WERI-Rb-1 (cell line): Measurements from ENCODE around the gene RBMS1.

Experiments
- DNase-seq: peaks from one replicate; pipeline ENCODE4 v3.0.0-alpha.2; 2020
- H3K27ac ChIP-seq: fragments of 250-450 bp; sonication (Bioruptor Pico); 2 replicates; pipeline ENCODE4 v1.5.1; 2020; ENCODE audit warnings: mild to moderate bottlenecking, moderate library complexity
- H3K27me3 ChIP-seq: fragments of 250-450 bp; sonication (Bioruptor Pico); 2 replicates; pipeline ENCODE4 v1.5.1; 2021; ENCODE audit warnings: mild to moderate bottlenecking, low read depth, moderate library complexity; ENCODE audit not compliant: insufficient read depth, severe bottlenecking
- H3K36me3 ChIP-seq: fragments of 250-450 bp; sonication (Bioruptor Pico); 2 replicates; pipeline ENCODE4 v1.5.1; 2020; ENCODE audit warnings: mild to moderate bottlenecking, moderate library complexity
- H3K4me3 ChIP-seq: 2 replicates; pipeline ENCODE4 v1.5.1; 2011; ENCODE audit warnings: low read depth, mild to moderate bottlenecking, control low read depth, low read length
- H3K9me3 ChIP-seq: fragments of 250-450 bp; sonication (Bioruptor Pico); 2 replicates; pipeline ENCODE4 v1.5.1; 2021; ENCODE audit warnings: mild to moderate bottlenecking, moderate library complexity; ENCODE audit not compliant: severe bottlenecking
- CTCF ChIP-seq: IDR thresholded peaks from 2 replicates; pipeline ENCODE4 v1.5.1; 2011; ENCODE audit warnings: low read depth, mild to moderate bottlenecking, control low read depth, inconsistent platforms, low read length

The RBMS1 gene

GRCh38 chr2:160336635-160337034 lies 157.0 kb downstream of the RBMS1 start:
- H3K9me3 ChIP-seq, result no peaks in the 10 kb centered on the region
- no peaks in the 10 kb centered on the region for H3K36me3 ChIP-seq
- no peak overlapping the region for H3K4me3 ChIP-seq
- H3K27me3 ChIP-seq, result no peaks in the 10 kb centered on the region
- no peak for TF ChIP-seq CTCF
- no peak overlapping the region for H3K27ac ChIP-seq
- DNase-seq, result no peak

GRCh38 chr2:160336105-160336504 lies 157.5 kb downstream of the RBMS1 start:
- no peaks in the 10 kb centered on the region for H3K27me3 ChIP-seq
- no peak for DNase-seq
- no peak overlapping the region for H3K4me3 ChIP-seq
- H3K36me3 ChIP-seq, result no peaks in the 10 kb centered on the region
- TF ChIP-seq CTCF, result no peak
- H3K27ac ChIP-seq, result no peak overlapping the region
- no peaks in the 10 kb centered on the region for H3K9me3 ChIP-seq

- DNase-seq, result no peak
- Histone ChIP-seq H3K27ac (no peak overlapping the region), H3K4me3 (no peak overlapping the region), H3K9me3 (no peaks in the 10 kb centered on the region), H3K27me3 (no peaks in the 10 kb centered on the region), H3K36me3 (no peaks in the 10 kb centered on the region)
- TF ChIP-seq CTCF, result no peak
These were observed 158.2 kb downstream of the RBMS1 start for GRCh38 chr2:160335441-160335840.

GRCh38 chr2:160334028-160334741 lies 159.4 kb downstream of the RBMS1 start:
- DNase-seq, result no peak
- Histone ChIP-seq H3K27me3 (no peaks in the 10 kb centered on the region), H3K4me3 (no peak overlapping the region), H3K9me3 (no peaks in the 10 kb centered on the region), H3K27ac (no peak overlapping the region), H3K36me3 (no peaks in the 10 kb centered on the region)
- TF ChIP-seq CTCF, result no peak

- no peak for TF ChIP-seq CTCF
- no peak overlapping the region for H3K4me3 ChIP-seq
- DNase-seq, result no peak
- no peaks in the 10 kb centered on the region for H3K9me3 ChIP-seq
- no peaks in the 10 kb centered on the region for H3K27me3 ChIP-seq
- no peak overlapping the region for H3K27ac ChIP-seq
- no peaks in the 10 kb centered on the region for H3K36me3 ChIP-seq
These were observed 160.1 kb downstream of the RBMS1 start for GRCh38 chr2:160333324-160334027.
